GM18867 (cell line): ENCODE measurements around the gene DPYD.
"Not testable (repeated sequence)": the region's sequence is repeated elsewhere in the genome, so short reads cannot be mapped to it uniquely, and the experiment has no call there.

Source experiments
- ATAC-seq: cut with Tn5 transposase; IDR thresholded peaks from one replicate; pipeline ENCODE4 v1.9.1; 2021; ENCODE audit warnings: mild to moderate bottlenecking, moderate library complexity; ENCODE audit not compliant: unreplicated experiment

Gene DPYD

DNA sequence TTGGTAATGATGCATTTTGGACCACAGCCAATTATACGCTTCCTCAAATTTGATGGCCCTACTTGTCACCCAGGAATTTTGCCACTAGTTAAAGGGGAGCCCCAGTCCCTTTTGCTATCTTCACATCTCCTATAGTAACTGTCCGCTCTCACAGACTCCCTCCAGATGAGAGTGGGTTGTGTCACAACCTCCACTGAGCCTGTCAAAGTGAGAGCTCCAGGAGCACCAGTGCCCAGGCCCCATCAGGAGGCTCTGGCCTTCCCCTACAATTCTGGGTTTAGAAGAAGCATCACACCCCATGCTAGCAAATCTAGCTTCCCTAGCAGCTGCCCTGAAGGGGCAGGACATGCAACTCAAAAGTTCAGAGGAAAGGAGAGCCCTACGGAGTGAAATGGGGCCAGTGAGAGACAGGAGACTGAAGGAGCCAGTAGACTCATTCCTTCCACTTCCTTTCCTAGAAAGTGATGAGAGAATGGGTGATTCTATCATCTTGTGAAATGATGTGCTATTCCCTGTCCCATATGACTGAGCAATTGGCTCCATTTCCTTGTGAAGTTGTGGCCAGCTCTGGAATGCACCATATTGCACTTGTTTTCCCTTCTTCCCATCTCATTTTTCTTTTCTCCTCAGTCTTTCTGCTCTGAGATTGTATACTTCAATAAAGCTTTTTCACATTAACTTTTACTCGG is 541.3 kb downstream of the DPYD start:
- no peak for ATAC-seq

DNA sequence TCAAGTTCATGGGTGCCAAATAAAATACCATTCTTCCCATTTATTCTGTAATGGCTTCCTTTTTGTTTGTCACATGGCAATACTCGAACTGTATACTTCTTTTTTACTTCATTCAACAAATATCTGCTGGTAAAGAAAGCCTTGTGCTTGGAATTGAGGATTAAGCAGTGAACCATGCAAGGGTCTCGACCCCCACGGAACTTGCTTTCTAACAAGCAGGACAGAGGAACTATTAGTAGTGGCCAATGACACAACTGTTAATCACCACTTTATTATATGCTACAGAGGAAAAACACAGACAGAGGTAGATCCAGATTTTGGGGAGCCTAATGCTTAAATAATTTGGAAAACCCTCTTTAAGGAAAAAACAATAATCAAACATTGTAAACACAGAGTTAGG is 542.2 kb downstream of the DPYD start:
- no peak for ATAC-seq

DNA sequence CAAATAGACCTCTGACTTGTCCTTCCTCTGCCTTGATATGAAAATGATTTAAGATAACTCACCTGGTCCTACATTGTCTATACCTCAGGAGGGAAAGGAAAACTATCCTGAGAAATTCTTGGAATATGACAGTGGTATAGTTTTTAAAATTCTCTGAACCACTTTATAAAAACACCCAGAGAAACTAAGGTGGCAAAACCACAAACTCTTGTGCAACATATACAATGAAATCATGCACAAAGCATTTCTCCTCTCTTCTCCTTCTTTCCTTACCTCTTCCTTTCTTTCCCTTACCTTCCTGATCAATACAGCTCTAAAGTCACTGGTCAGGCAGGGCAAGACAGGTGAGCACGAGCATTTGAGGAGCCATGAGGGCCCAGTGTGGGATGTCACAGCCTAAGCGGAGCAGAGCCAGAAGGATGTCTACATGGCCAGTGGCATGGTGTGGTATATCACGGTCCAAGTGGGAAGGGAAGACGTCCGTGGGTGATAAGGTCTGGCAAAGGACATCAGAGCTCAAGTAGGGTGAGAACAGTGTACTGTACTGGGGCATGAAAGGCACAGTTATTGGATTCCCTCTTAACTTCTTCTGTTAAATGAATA is 543.3 kb downstream of the DPYD start:
- ATAC-seq, result no peak

DNA sequence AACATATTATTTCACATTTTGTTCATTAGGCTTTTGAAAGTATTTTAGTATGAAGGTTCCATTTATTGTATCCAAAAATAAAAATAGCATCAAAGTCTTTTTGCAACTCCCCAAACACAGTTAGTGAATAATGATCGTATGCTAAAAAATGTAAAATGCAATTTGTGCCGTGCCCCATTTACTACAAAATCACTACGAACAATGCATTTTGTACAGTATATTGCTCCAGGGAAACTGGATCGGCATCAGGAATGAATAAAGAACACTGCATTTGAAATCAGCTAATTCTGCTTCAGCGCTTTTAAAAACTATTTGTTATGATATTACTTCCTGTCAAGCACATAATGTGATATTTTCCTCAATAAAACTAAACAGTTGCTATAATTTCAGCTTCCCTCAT is 547.8 kb downstream of the DPYD start:
- ATAC-seq, result no peak

DNA sequence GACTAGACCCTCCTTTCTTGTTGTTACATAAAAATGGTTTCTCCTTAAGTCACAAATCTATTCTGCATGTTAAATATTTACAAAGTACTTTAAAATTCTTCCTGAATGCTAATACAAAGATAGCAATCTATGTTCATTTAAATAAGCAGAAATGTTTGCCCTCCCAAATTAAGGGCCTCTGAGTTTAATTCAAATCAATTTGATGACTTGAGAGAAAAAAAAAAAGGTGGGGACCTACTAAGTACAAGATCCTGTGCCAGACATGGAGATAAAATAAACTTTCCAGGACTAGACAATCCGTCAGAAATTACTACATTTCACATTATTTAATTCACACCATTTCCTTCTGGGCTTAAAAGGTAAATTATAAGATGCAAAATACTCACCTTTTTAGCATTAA is 548.3 kb downstream of the DPYD start:
- ATAC-seq, result no peak

DNA sequence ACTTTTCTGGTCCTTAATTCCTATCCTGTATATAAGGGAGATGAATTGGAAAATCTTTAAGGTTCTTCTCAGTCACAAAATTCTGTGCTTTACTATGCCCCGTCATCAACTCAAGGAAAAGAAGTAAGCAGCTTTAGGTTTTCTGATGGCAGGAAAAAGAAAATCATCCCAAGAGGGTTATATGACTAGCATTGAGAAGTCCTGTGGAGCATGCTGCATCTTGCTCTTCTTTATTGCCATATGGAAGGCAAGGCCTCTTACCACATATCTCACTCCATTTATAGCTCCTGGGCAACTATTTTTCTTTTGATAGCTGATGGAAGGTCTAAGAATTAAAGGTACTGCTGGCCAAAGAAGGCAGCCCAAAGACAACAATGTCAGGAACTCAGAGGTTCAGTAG is 552.5 kb downstream of the DPYD start:
- ATAC-seq, result no peak

DNA sequence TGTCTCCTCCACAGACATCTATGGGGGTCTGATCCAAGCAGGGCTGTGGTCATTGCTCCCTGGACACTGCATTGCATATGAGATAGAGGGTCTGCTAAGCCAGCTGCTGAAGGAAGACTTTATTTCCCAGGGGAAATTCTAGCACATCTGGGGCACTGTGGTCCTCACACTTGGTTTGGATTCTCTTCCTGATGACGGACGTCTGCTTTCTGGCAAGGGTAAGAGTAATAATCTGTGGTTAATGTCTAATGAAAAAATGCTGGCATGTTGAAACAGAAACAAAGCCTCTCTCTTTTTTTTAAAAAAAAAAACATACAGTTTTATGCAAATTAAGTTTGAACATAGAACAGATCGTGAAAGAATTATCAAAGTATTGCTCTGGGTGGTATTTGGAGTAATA is 553.9 kb downstream of the DPYD start:
- ATAC-seq, result no peak

DNA sequence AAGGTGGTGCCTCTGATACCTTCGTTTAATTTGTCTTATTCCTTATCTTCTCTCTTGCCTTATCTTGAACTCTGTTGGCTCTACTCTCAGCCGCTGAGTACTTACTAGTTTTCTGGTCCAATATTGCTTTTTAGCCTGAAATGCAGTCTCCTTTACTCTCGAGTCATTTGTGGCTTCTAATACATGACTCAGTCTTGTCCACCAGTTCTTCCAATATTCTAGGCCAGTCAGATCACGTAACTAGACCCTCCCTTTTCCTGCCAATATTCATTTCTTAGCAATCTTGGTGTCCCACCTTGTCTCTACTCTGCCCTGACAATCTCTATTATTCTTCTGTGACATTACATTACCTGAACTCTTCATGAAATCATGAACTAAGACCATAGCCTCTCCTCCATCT is 555.8 kb downstream of the DPYD start:
- no peak for ATAC-seq

DNA sequence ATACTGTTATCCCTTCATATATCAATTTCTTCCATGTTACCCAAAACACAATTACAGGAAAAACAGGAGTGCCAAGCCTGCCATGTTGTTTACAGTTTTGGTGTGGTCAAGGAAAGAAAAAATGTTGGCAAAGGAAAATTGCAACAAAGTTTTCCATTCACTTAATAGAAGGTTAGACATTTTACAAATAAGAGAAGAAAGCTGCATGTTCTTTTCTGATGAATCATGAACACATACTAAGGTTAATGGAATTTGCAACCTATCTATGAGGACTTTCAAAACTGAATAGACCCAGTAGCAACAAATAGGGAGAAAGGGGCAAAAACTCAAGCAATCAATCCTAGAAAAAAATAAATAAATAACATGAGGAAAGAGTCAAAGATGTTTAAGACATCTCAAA is 556.7 kb downstream of the DPYD start:
- ATAC-seq, result no peak

DNA sequence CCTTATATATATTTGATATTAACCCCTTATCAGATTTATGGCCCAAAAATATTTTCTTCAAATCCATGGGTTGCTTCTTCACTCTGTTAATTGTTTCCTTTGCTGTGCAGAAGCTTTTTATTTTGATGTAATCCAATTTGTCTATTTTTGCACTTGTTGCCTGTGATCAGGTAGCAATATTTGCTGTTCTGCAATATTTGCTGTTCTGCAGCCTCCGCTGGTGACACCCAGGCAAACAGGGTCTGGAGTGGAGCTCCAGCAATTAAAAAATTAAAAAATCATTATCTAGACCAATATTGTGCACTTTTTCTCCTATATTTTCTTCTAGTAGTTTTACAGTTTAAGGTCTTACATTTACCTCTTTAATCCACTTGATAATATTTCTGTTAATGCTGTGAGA is 564.5 kb downstream of the DPYD start:
- no peak for ATAC-seq

DNA sequence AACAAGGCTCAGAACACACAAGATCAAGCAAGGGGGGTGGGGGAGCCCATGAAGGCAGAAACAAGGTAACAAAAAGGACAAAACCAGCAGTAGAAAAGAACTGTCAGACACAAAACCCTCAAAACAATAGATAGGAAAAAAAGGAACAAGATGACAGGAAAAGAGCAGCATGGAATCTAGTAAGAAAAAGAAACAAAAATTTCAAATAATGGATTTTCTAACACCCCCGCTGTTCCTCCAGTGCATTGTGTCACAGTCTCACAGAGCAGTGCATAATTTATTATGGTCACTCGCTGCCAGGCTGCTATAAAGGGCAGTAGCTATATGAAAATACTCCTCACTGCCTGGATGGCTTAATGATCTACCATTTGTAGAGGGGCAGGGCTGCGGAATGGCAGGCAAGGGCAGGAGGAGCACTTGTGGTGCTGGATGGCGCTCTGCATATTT is 567.9 kb downstream of the DPYD start:
- ATAC-seq, result no peak

DNA sequence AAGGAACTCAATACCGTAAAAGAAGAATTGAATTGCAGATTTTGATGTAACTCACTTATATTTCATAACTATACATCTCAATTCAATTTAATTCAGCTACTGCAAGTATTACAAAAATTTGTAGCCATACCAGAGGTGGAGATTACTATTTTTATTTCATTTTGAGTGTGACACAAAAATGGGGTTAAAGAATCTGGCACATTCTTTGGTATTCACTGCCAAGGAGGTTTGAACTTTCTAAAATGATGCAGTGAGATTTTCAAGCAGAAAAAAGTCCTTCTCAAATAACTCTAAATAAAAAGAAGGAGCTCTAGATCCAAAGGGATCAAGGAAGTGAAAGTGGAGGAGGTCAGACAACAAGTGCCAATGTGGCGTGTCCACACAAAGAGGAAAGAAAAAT is 569.0 kb downstream of the DPYD start:
- no peak for ATAC-seq

DNA sequence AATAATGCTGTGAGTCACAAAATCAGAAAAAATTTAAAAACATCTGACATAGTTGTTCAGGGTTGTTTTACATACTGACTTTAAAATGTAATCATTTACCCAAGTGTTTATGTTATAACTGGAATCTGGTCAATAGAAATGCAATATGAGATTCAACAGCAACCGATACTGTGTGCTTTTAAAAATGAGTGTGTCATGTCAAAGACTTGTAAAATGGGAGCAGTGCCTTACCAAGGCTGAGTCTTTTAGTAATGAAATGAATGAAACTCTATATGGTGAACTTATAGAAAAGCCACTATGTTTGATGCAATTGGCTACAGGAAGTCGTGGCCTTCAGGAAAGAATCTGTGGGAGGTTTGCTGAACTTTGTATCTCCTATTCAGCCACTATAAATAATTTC is 570.2 kb downstream of the DPYD start:
- ATAC-seq, result no peak

DNA sequence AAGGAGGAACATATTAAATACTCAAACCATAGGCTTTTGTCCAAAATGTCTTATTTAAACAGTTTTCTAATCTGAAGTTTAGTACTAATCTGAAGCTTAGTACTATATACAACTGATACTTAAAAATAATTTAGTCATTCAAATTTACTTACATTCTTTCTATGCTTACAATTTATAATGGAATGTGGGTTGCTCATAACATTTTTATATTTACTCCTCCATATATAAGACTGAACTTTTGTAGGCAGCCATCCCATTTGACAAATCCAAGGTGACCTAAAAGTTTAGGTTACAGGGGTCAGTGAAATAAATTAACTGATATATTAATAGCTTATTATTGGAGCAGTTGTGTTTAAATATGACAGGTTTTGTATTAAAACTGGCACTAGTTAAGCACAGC is 570.6 kb downstream of the DPYD start:
- ATAC-seq, result no peak

DNA sequence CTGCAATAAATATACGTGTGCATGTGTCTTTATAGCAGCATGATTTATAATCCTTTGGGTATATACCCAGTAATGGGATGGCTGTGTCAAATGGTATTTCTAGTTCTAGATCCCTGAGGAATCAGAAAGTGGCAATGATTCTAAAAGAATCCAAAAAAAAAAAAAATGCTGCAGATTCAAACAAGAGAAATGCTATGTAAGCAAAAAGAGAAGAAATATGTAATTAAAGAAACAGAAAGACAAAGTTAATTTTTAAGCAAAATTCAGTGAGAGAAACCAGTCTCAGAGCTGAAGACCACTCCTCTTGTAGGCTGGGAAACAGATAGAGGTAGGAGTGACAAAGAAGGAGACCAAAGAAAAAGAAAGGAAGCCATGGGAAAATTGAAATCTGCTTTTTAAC is 571.0 kb downstream of the DPYD start:
- ATAC-seq, result not testable (repeated sequence)

DNA sequence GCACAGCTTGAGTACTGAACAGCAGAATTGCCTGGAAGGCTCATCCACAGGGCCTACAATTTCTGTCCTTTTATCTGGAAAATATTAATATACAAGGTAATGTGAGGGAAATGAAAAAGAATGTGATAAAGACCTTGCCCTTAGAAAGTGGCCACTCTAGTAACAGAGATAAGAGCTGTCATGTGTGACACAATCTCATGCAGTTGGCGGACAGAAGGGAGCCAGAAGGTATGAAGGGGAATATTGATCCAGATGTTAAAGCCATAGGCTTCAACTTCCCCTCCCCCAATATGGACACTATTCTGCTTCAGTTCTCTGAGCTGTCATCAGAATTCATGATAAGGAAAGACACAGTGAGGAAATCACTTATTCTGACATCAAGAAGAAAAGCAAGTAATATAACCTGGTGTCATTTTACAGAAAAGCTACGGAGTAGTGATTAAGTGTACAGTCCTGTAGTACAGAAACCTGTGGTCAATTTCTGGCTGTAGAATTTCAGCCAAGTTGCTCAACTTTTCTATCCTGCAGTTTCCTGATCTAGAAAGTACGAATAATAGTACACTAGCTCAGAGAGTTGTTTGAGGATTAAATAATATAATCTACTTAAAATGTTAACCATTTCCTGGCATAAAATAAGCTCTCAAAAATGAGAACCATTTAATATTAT is 572.1 kb downstream of the DPYD start:
- no peak for ATAC-seq

DNA sequence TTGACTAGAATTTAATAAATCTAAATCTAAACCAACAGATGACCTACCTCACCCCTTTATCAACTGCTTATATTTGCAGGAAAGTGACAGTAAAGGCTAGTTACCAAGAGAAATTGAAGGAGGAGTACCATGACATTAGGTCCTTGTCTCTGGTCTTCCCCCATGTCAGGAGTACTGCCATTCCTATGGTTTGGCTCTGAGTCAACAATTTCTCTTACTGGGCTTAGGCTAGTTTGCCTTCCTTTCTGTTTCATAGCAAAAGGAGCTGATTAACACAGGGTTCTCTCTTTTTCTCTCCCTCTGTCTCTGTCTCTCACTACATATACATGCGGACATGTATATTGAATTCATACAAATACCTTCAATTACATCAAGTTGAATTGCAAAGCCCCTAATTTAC is 579.9 kb downstream of the DPYD start:
- ATAC-seq, result no peak

DNA sequence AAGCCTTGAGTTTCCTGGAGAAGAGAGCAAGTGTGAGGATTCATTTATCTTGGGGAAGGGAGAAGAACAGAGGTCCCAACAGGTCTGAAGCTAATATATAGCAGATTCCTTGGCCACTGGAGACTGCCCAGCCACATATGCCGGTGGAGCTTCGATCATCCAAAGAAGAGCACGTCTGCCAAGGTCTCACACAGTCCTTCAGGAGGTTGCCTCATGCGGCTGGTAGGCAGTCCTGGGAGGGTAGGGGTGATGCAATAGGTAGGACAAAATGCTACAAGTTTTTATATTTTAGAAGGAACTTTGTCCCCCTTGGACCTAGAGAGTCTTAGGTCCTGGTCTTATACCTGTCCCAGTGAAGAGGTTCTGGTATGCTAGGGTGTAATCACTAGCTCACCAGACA is 582.5 kb downstream of the DPYD start:
- no peak for ATAC-seq

DNA sequence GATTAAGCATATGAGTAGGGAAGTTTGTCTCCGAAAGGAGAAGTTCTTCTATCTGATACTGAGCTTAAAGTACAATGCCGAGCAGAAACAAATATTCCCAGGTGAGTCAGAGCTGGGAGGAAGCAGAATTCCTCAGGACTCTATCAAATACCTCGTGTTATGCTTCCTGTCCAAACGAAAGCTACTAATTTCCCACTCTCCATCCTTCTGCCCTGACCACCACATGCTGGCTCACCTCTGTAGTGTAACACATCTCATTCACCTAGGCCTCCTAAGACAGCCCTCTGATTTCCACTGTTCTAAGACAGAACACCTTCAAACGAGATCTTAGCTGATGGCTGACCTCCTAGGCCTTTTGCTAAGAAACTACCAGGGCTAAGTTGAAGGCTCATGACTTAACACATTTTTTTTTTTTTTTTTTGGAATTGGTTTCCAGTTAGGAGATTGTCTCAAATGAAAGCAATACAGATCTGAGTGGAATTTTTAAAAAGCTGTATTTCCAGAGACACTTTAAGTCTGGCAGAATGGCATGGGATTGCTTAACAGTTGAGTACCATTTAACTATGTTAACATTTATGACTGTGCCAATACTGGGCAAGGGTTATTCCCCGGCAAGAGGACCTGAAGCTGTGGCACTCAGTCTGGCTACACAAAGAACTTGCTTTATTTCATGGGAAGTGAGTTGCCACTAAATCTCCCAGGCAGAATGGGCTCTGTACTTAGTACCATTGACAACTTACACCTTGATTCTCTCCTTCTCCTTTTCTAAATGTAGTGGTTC is 583.4 kb downstream of the DPYD start:
- ATAC-seq, result no peak

DNA sequence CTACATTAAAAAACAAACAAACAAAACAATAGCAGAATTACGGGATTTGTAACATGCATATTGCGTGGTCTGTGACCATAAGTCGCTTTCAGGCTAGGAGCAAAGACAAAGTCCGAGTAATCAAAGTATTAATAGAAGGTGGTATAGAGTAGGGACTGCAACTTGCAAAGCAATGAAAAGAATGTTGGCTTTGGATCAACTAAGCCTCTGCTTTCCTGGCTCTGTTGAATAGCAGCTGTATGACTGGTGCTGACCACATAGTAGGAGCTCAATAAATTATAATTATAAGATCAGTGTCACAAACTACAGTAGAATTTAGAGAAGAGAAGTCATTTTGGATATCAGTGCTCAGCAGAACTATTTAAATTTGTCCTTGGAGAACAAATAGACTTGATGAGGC is 586.4 kb downstream of the DPYD start:
- no peak for ATAC-seq

DNA sequence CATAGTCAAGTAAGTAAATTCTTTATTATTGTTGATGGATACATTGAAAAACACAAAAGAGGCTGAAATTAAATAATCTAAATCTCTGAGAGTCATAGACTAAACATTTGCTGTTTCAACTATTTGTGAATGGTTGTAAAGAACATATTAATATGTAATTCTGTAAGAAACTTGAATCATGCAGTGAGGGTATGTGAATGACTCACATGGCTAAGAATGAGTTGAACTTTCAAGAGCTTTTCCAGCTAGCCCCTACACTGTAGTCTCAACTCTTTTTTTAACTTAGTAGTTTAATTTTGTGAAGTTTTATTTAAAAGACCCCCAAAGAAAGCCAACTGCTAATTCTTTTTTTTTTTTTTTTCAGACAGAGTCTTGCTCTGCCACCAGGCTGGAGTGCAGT is 588.1 kb downstream of the DPYD start:
- no peak for ATAC-seq

DNA sequence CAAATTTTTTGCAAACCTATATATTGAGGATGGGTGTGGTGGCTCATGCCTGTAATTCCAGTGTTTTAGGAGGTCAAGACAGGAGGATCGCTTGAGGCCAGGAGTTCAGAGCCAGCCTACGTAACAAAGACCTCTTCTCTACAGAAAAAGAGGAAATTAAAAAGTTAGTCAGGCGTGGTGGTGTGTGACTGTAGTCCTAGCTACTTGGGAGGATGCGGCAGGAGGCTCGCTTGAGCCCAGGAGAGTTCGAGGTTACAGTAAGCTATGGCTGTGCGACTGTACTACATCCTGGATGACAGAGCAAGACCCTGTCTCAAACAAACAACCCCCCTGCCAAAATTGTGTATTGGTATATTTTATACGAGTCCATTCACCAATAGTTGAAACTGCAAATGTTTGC is 589.7 kb downstream of the DPYD start:
- ATAC-seq, result no peak
